Left cardiac atrium (tissue), 4 donors: Measurements from ENCODE around the gene FBL. TPM values are rescaled to one million over a fixed set of nuclear protein-coding genes. Genes with fewer than 3 reads are reported as not detected.
"Not testable (repeated sequence)": the region's sequence is repeated elsewhere in the genome, so short reads cannot be mapped to it uniquely, and the experiment has no call there.

Experiments used
- ATAC-seq, 2 donors: fragments of 200-7000 bp; cut with Tn5 transposase; one replicate each; pipeline ENCODE4 v1.9.1; 2020; ENCODE audit warnings: mild to moderate bottlenecking in 2 of 2, moderate library complexity in 2 of 2
- DNase-seq: peaks from one replicate; pipeline ENCODE4 v3.0.0-alpha.2; 2020
- intact Hi-C, 2 donors: fragments of 100-400 bp; cut with DNase I; formaldehyde crosslinking; loops; one replicate each; pipeline versions ENCODE4 v1.14.1 to v1.15.1; 2022 to 2023
- total RNA-seq, 2 donors: library from RNA; stranded (reverse); fragmentation: NEBNext Ultra II Directional; extraction: Animal tissue kit (Norgen Biotek cat#: 25700); gene quantifications; one replicate each; pipeline ENCODE4 v1.2.1, GENCODE V29; 2021
- donor health status: DM: no; HTN: yes; CAD: no.
- donor health status: DM: no; HTN: yes; CAD: no; lungs with severe emphysema.
- donor health status: DM: yes; HTN: yes; CAD: no.
- donor health status: Dilated cardiomyopathy.

FBL gene
- total RNA-seq, 2 donors from 2014 or later: 67.7 to 87.7 TPM

DNA sequence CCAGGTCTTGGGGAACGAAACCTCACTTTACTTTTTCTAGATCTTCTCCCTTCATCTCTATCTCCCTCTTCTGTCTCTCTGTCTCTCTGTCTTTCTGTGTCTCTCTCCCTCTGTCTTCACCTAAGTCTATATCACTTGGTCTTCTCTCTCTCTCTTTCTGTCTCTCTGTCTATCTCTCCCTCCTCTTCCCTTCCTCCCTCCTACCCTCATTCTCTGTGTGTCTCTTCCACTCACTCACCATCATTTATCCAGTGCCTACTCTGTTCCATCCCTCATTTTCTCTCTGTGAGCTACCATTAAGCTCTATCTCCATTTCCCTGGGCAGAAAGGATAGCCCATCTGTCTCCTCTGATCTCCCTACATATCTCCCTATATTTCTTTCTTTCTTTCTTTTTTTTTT is 32.2 kb upstream of the FBL start:
- no peak for ATAC-seq

DNA sequence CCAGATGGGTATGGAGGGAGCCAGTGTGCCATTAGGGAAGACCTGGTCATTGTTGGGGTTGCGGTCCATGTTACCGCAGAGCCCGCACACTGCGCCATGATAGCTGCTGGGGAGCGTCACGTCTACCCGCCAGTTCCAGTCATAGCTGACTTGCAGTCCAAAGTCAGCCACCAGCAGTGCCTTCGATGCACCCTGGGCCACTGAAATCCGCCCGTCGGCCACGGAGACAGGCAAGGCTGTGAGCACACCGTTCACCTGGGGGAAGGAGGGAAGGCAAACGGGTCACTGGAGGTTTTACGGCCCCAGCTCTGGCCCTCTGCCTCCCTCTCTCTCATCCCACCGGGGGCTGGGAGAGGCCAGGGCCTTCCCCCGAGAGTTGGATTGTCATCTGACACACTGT is 31.8 kb upstream of the FBL start:
- intact Hi-C loops, ATAC-seq, DNase-seq: not testable (repeated sequence)

More for the DNA sequence above, 32.2 kb upstream of the FBL start:
- intact Hi-C loops: no loop called here
- no peak for DNase-seq

- ATAC-seq, DNase-seq: not testable (repeated sequence)
Measured at GRCh38 chr19:39877488-39877887, 31.3 kb upstream of the FBL start.

DNA sequence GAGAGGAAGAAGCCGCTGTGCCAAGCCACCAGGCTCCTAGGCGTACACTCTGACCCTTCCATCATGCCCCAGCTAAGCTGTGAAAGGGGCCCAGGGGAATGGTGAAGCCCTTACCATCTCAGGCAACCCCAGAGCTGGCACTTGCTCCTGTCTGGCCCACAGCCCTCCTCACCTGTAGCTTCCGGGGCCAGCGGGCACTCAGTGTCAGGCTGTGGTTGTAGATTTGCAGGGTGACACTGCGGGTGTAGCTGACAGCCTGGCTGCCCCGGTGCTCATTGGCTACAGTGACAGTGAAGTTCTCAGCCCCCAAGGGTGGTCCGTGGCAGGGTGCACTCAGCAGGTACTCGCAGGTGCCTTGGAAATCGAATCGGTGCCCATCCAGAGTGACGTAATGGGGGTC is 30.3 kb upstream of the FBL start:
- DNase-seq, intact Hi-C loops, ATAC-seq: not testable (repeated sequence)

More at GRCh38 chr19:39877488-39877887, 31.3 kb upstream of the FBL start:
- intact Hi-C loops: not testable (repeated sequence)

- DNase-seq, ATAC-seq, intact Hi-C loops: not testable (repeated sequence)
Measured at GRCh38 chr19:39875401-39875864, 29.3 kb upstream of the FBL start.

- DNase-seq (no peak), ATAC-seq (no peak)
- intact Hi-C loops: no loop called here
Measured at GRCh38 chr19:39874404-39874803, 28.2 kb upstream of the FBL start.

DNA sequence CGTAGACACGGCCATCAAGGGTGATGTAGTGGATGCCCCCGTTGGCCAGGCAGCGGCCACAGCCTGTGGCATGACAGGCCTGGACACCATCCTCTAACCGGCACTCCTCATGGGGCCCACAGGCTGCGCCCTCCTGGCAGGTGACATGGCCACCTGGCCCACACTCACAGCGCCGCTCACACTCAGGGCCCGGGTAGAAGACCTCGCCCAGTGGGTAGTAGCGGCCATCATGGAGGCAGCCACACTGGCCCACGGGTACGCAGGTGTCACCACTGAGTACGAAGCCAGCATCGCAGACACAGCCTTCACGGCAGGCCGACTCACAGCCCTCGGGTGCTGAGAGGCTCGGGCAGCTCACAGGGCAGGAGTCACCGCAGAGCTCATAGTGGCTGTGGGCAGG is 27.2 kb upstream of the FBL start:
- intact Hi-C loops: no loop called here
- DNase-seq (no peak), ATAC-seq (no peak)

DNA sequence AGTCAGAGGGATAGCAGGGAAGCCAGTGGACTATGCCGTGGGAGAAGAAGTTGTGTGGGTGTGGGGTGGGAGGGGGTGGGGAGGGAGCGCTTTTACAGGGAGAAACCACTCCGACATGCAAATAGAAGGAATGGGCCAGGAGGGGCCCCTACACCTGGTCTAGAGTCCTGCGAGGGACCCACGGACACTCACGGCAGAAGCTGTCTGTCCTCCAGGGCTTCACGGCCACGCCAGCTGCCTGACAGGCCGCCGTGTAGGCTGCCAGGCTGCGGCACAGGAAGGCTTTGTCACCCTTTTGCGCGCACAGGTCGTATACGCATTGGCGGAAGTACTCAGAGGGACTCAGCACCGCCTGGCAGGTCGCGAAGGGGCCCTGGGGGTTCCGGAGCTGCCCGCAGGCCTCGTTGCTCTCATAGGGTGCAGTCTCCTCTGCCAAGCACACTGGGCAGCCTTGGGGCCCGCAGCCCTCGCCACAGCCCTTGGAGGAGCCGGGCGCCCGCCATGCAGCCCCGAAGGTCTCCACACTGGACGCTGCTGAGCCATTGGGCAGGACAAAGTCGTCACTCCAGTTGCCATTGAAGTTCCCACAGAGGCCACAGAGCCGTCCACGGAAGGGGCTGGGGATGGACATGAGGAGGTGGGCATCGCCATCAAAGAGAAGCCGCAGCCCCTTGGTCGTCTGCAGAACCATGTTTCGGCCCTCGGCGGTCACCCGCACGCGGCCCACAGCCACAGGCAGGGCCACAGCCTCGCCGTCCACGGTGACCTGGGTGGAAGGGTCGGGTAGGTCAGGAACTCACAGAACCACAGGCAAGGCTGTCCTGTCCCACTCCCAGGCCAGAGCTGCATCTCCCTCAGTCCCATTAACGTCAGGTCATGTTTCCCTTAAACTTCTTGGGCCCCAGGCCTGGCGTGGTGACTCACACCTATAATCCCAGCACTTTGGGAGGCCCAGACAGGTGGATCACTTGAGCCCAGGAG is 26.0 kb upstream of the FBL start:
- ATAC-seq: no peak
- intact Hi-C loops: no loop called here
- DNase-seq: no peak

DNA sequence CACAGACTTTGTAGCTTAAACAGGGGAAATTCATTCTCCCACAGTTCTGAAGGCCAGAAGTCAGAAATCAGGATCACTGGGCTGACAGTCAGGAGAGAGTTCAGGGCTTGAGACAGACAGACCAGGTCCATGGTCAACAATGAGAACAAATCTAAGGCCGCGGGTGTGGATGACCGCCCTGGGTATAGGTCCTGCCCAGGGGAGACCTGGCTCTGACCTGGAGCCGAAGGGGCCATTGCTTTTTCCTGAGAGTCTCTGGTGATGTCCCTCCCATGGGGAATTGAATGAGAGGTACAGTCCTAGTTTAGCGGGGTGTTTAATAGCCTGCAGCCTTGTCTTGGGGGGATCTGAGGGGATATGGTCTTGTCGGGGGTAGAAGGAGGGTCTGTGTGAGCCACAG is 25.2 kb upstream of the FBL start:
- ATAC-seq (no peak), DNase-seq (no peak)
- intact Hi-C loops: no loop called here

DNA sequence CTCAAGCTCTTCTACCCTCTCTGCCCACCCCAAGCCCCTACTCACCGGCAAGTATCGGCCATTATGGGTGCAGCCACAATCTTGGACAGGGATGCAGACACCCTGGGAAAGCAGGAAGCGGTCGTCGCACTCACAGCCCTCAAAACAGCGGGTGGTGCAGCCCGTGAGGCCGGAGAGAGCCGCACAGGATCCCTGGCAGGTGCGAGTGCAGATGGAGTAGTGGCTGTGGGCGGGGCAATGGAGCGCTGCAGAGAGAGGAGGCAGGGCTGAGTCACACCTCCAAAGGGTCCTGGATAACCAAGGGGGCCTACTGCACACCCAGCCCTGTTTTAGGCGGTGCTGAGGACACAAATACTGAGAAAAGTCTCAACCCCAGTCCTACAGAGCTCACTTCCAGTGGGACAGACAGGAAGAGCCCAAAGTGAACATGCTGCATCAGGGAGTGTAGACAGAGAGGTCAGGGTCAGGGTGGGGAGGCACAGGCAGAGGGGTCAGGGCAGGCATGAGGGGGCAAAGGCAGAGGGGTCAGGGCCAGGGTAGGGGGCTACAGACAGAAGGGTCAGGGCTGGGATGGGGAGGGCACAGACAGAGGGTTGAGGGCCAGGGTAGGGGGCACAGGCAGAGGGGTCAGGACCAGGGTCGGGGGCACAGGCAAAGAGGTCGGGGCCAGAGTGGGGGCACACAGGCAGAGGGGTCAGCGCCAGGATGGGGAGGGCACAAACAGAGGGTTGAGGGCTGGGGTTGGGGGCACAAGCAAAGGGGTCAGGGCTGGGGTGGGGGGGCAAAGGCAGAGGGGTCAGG is 24.2 kb upstream of the FBL start:
- intact Hi-C loops: no loop called here
- DNase-seq: no peak
- ATAC-seq: no peak

DNA sequence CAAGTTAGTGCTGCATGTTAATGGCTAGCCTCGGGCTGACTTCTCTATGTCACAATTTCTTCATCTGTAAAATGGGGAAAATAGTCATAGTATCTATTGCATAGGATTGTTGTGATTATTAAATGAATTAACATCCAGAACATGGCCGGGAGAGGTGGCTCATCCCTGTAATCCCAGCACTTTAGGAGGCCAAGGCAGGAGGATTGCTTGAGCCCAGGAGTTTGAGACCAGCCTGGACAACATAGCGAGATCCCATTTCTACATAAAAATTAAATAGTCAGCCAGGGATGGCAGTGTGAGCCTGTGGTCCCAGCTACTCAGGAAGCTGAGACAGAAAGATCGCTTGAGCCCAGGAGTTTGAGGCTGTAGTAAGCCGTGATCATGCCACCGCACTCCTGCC is 21.8 kb upstream of the FBL start:
- DNase-seq (no peak), ATAC-seq (no peak)

DNA sequence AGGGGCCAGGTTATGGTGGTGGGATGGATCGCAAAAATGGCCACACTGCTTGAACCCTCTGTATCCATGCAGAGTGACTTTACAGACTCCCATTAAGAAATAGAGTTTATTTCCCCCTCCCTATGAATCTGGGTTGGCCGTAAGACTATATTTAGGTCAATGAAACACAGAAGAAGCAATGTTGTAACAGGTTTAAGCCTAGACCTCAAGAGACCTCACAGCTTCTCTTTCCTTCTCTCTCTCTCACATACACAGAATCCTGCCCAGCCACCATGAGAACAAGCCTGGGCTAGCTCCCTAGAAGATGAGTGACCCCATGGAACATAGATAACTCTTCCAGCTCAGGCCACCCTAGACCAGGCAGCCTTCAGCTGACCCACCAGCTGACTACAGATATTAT is 21.0 kb upstream of the FBL start:
- intact Hi-C loops: no loop called here
- ATAC-seq (no peak), DNase-seq (no peak)

More for the DNA sequence above, 21.8 kb upstream of the FBL start:
- intact Hi-C loops: no loop called here

GRCh38 chr19:39865953-39866352 is 19.8 kb upstream of the FBL start:
- intact Hi-C loops: no loop called here

DNA sequence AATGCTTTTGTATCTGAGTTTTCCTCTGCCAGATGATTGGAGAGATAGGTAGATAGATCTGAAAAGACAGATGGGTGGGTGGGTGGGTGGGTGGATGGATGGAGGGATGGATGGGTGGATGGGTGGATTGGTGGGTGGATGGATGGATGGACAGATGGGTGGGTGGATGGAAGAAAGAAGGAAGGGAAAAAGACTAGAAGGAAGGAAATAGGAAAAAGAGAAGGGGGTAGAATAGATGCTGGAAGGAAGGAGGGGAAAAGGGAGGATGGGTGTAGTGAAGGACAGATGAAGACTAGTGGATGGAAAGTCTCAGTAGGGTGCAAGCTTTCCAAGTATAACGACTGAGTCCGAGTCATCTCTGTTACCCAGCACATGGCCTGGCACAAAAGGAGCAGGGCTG is 19.0 kb upstream of the FBL start:
- ATAC-seq (no peak), DNase-seq (no peak)
- intact Hi-C loops: no loop called here

More at GRCh38 chr19:39865953-39866352, 19.8 kb upstream of the FBL start:
- DNase-seq (no peak), ATAC-seq (no peak)

GRCh38 chr19:39864118-39864517 is 17.9 kb upstream of the FBL start:
- intact Hi-C loops: no loop called here
- DNase-seq (no peak), ATAC-seq (no peak)

DNA sequence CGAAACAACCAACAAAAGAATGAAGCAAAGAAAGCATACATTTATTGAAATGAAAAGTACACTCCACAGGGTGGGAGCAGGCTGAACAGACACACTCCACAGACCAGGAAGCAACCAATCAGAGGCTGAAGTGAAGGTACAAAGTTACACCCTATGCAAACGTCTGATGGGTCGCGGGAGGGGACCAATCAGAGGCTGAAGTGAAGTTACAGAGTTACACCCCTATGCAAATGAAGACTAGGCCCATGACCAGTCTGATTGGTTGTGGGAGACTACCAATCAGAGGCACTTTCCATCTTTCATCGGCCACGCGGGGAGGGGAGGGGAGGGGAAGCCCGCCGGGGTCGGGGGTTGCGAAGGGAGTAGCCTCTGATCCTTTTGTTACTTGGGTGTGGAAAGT is 12.4 kb upstream of the FBL start:
- ATAC-seq (no peak), DNase-seq (no peak)
- intact Hi-C loops: loop anchor here in 1 of 2 donors (10.0 kb wide), 1 partner anchor 304 kb away; no protein-coding TSS in a partner anchor

DNA sequence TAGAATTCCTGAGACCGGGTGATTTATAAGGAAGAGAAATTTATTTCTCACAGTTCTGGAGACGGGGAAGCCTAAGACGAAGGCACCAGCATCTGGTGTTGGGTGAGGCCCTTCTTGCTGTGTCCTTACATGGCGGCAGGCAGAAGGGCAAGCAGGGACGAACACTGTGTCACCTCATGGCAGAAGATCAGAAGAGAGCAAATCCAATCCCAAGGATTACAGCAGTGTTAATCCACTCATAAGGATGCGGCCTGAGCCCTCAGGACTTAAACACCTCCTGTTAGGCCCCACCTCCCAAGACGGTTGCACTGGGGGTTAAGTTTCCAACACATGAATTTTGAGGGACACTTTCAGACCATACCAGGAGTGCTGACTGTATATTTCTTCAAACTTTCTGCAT is 6.7 kb upstream of the FBL start:
- ATAC-seq (no peak), DNase-seq (no peak)
- intact Hi-C loops: loop anchor here in 1 of 2 donors (10.0 kb wide), 1 partner anchor 298 kb away; no protein-coding TSS in a partner anchor

DNA sequence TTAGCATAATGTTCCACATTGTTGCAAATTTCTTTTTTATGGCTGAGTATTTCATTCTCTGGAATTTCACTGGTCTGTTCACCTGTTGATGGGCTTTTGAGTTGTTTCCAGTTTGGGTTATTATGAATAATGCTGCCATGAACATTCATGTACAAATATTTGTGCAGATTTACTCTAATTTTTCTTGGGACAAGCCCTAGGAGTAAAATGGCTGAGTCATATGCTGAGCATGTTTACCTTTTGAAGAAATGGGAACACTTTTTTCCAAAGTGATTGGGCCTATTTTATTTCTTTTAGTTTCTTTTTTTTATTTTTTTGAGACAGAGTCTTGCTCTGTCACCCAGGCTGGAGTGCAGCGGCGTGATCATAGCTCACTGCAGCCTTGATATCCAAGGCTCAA is 4.7 kb upstream of the FBL start:
- DNase-seq: no peak
- ATAC-seq: no peak
- intact Hi-C loops: loop anchor here in 1 of 2 donors (10.0 kb wide), 1 partner anchor 296 kb away; no protein-coding TSS in a partner anchor

DNA sequence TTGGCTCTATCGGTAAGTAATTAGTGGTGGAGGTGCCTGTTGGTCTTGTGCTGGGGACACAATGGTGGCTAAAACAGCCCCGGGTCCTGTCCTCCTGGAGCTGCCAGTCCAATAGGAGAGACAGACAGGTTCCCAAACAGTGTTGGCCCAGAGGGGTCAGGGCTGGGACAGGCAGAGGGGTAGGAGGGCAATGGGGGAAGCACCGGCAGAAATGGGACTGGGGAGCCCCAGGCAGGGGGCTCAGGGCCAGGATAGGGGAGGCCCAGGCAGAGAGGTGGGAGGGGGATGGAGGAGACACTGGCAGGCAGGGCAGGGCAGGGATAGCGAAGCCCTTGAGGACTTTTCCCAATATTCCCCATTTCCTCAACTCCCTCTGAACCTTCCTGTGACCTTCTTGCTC is 2.2 kb upstream of the FBL start:
- intact Hi-C loops: loop anchor here in 1 of 2 donors (10.0 kb wide), 1 partner anchor 54 kb away; no protein-coding TSS in a partner anchor
- DNase-seq (no peak), ATAC-seq (no peak)
